Astrocyte (in vitro differentiated cells and primary cell): ENCODE measurements around the gene AIM2.

Source experiments
- EZH2 ChIP-seq: IDR thresholded peaks from 2 replicates; pipeline ENCODE4 v1.6.1; 2012; ENCODE audit warnings: mild to moderate bottlenecking, low read length, inconsistent platforms; ENCODE audit not compliant: insufficient read depth
- TF ChIP-seq, protein P1 (sequence below): IDR thresholded peaks from 2 replicates; pipeline ENCODE4 v1.5.1; 2011; ENCODE audit warnings: low read depth, mild to moderate bottlenecking, inconsistent platforms, low read length, moderate library complexity; ENCODE audit not compliant: insufficient read depth

DNA sequence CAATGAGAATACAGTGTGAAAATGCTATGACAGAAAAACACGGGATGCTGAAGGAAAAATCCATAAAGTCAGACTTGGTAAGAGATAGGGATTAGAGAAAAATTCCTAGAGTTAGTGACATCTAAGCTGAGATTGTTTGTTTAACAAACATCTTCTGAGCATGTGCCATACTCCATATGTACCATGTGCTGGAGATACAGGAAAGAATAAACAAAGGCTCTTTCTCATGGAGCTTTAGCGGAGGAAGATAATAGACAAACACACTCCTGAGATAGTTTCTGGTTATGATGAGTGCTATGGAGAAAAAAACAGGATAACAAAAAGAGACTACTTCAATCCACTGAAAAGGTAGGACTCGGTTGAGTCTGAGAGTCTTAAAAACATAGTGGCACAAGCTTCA, 22.0 kb upstream of the AIM2 start:
- TF ChIP-seq EZH2: no peak
- TF ChIP-seq, protein P1, sequence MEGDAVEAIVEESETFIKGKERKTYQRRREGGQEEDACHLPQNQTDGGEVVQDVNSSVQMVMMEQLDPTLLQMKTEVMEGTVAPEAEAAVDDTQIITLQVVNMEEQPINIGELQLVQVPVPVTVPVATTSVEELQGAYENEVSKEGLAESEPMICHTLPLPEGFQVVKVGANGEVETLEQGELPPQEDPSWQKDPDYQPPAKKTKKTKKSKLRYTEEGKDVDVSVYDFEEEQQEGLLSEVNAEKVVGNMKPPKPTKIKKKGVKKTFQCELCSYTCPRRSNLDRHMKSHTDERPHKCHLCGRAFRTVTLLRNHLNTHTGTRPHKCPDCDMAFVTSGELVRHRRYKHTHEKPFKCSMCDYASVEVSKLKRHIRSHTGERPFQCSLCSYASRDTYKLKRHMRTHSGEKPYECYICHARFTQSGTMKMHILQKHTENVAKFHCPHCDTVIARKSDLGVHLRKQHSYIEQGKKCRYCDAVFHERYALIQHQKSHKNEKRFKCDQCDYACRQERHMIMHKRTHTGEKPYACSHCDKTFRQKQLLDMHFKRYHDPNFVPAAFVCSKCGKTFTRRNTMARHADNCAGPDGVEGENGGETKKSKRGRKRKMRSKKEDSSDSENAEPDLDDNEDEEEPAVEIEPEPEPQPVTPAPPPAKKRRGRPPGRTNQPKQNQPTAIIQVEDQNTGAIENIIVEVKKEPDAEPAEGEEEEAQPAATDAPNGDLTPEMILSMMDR: no peak
